HG02852 (cell line): Measurements from ENCODE around the gene ELP6.
"Not testable (repeated sequence)": the region's sequence is repeated elsewhere in the genome, so short reads cannot be mapped to it uniquely, and the experiment has no call there.

ENCODE experiments used
- ATAC-seq: cut with Tn5 transposase; IDR thresholded peaks from one replicate; pipeline ENCODE4 v1.9.1; 2021; ENCODE audit warnings: mild to moderate bottlenecking, moderate library complexity; ENCODE audit not compliant: unreplicated experiment

The ELP6 gene

GRCh38 chr3:47468315-47468714, 45.2 kb downstream of the ELP6 start:
- not testable (repeated sequence) for ATAC-seq

GRCh38 chr3:47464588-47464987, 48.9 kb downstream of the ELP6 start:
- ATAC-seq = no peak

- not testable (repeated sequence) for ATAC-seq
Measured at GRCh38 chr3:47459534-47460085, 53.9 kb downstream of the ELP6 start.

- no peak for ATAC-seq
Measured at GRCh38 chr3:47456984-47457383, 56.5 kb downstream of the ELP6 start.

- ATAC-seq = no peak
Measured at GRCh38 chr3:47455806-47456452, 57.6 kb downstream of the ELP6 start.

GRCh38 chr3:47452453-47453215, 60.9 kb downstream of the ELP6 start:
- ATAC-seq = no peak
